Skin epidermis (tissue), 12 donors: ENCODE data around the gene CITED2.
A peak's percentile ranks its signal among the peaks of the same experiment; 100 is the strongest.

Source experiments
- H3K27ac ChIP-seq, 21 experiments: fragments of 200-600 bp; sonication (generic) in 11 of 21; one replicate each; pipeline ENCODE4 v1.5.0; 2020; ENCODE audit warnings: mild to moderate bottlenecking in 3 of 21, inconsistent platforms in 2 of 21, moderate library complexity in 2 of 21
- H3K4me3 ChIP-seq, 7 experiments: fragments of 200-600 bp; sonication (generic) in 2 of 7; one replicate each; pipeline ENCODE4 v1.5.0; 2020; ENCODE audit warnings: inconsistent platforms in 2 of 7, mild to moderate bottlenecking in 2 of 7, moderate library complexity in 1 of 7

Gene CITED2

GRCh38 chr6:139390447-139390846, 16.0 kb upstream of the CITED2 start:
- Histone ChIP-seq H3K4me3 (no peak overlapping the region), H3K27ac (no peak overlapping the region)

- Histone ChIP-seq H3K4me3 (no peak overlapping the region), H3K27ac (no peak overlapping the region)
These were observed 13.9 kb upstream of the CITED2 start for GRCh38 chr6:139388384-139388783.

GRCh38 chr6:139386404-139386803, 12.0 kb upstream of the CITED2 start:
- Histone ChIP-seq H3K4me3 (no peak overlapping the region), H3K27ac (no peak overlapping the region)

- H3K4me3 ChIP-seq: no peak overlapping the region
- no peak overlapping the region for H3K27ac ChIP-seq
These were observed 6.9 kb upstream of the CITED2 start for GRCh38 chr6:139381216-139381865.

- Histone ChIP-seq H3K4me3 (no peak overlapping the region), H3K27ac (no peak overlapping the region)
These were observed 6.2 kb upstream of the CITED2 start for GRCh38 chr6:139380611-139381010.

- H3K4me3 ChIP-seq: no peak overlapping the region
- no peak overlapping the region for H3K27ac ChIP-seq
These were observed 5.7 kb upstream of the CITED2 start for GRCh38 chr6:139380168-139380567.

- no peak overlapping the region for H3K4me3 ChIP-seq
- H3K27ac ChIP-seq: no peak overlapping the region
These were observed 4.5 kb upstream of the CITED2 start for GRCh38 chr6:139378882-139379341.

- Histone ChIP-seq H3K27ac (no peak overlapping the region), H3K4me3 (no peak overlapping the region)
These were observed 3.8 kb upstream of the CITED2 start for GRCh38 chr6:139378226-139378625.

- Histone ChIP-seq H3K4me3 (peak overlapping the region in 4 of 7 experiments; percentile 68 to 87 (median 78)), H3K27ac (peak overlapping the region in 17 of 21 experiments; percentile 86 to 99 (median 97))
These were observed 2.3 kb upstream of the CITED2 start for GRCh38 chr6:139376604-139377218.

GRCh38 chr6:139376017-139376330, 1.5 kb upstream of the CITED2 start:
- Histone ChIP-seq H3K27ac (peak overlapping the region; percentile 59 to 99 (median 97)), H3K4me3 (peak overlapping the region; percentile 68 to 99 (median 79))

GRCh38 chr6:139375226-139376016, 973 bp upstream of the CITED2 start:
- Histone ChIP-seq H3K27ac (peak overlapping the region; percentile 89 to 99 (median 97)), H3K4me3 (peak overlapping the region; percentile 68 to 99 (median 79))

GRCh38 chr6:139373928-139374356, 506 bp downstream of the CITED2 start:
- H3K4me3 ChIP-seq: peak overlapping the region; percentile 68 to 99 (median 79)
- peak overlapping the region; percentile 89 to 99 (median 97) for H3K27ac ChIP-seq

- Histone ChIP-seq H3K27ac (peak overlapping the region; percentile 89 to 99 (median 97)), H3K4me3 (peak overlapping the region; percentile 68 to 99 (median 79))
These were observed 1.1 kb downstream of the CITED2 start for GRCh38 chr6:139373154-139373927.

GRCh38 chr6:139372326-139373153, 1.9 kb downstream of the CITED2 start:
- peak overlapping the region; percentile 68 to 99 (median 79) for H3K4me3 ChIP-seq
- peak overlapping the region; percentile 89 to 99 (median 97) for H3K27ac ChIP-seq

GRCh38 chr6:139371421-139372203, 2.8 kb downstream of the CITED2 start:
- Histone ChIP-seq H3K4me3 (peak overlapping the region; percentile 68 to 99 (median 79)), H3K27ac (peak overlapping the region in 14 of 21 experiments; percentile 13 to 99 (median 97))

GRCh38 chr6:139370999-139371345, 3.5 kb downstream of the CITED2 start:
- Histone ChIP-seq H3K4me3 (peak overlapping the region in 1 of 7 experiments; percentile 11), H3K27ac (peak overlapping the region in 8 of 21 experiments; percentile 29 to 99 (median 90))

GRCh38 chr6:139370283-139370998, 4.0 kb downstream of the CITED2 start:
- H3K4me3 ChIP-seq: peak overlapping the region in 1 of 7 experiments; percentile 11
- peak overlapping the region in 11 of 21 experiments; percentile 24 to 99 (median 45) for H3K27ac ChIP-seq
